ENCODE data around the gene ANKS1B.

The ANKS1B gene

DNA sequence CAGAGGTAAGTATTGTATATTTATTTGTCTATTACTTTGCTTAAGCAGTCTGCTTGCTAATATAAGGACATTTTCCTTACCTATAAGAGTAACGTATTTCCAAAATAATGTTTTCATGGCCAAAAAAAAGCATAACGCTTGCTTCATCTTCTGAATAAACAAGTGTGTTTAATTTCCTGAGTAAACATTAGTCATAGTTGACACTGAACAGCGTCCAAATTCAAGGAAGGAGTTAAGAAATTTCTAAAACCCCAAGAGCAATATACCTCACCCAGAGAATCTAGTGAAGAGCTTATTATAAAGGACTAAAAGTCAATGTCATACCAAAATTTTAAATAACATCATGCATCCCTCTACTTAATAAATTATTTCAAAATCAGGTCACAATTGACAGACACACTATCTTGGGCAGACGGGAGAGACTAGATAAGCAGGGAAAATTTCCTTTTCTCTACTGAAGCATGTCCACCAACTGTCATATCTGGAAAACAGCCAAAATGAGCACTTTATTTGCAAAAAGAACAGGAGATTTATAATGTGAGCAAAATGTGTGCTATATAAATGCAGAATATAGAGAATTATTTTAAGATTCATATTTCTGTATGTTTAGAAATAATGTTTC lies 25.1 kb downstream of the ANKS1B start:
- DNase-seq, result no peak

DNA sequence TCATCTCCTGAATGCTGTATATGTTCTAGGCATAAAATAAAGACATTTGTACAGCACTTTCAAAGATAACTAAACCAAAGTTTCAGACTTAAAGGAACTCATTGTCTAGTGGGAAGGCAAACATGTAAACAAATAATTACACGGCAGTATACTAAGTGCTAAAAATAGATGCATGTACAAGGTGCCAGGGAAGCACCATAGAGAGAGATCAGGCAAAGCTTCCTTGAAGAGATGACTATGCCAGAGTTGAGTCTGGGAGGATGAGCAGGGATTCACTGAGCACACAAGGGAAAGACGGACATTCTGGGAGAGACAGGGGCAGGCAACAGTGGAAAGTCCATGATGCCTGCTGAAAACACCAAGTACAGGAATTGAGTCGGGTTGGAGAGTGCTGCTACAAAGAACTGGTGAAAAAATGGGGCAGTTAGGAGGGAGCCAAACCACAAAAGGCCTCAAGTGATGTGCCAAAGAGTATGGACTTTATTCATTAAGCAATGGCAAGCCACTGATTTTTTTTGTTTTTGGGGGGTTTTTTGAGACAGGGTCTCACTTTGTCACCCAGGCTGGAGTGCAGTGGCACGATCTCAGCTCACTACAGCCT lies 26.8 kb downstream of the ANKS1B start:
- DNase-seq, result no peak

DNA sequence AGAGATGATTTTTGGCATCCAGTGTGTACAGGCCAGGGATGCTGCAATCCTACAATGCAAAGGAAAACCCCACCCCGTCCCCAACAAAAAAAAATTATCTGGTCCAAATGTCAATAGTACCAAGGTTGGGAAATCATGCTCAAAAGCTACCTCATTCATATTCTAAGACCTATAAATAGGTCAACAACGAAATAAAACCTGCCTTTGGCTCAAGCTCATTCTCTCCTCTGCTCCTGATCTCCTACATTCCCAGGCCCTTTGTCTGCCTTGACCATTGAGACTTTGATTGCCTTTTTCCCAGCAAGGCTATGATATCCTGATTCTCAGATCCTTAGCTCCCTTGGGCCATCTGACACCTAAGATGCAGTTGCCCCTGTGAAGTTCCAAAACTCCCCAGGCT lies 30.0 kb downstream of the ANKS1B start:
- DNase-seq, result no peak

DNA sequence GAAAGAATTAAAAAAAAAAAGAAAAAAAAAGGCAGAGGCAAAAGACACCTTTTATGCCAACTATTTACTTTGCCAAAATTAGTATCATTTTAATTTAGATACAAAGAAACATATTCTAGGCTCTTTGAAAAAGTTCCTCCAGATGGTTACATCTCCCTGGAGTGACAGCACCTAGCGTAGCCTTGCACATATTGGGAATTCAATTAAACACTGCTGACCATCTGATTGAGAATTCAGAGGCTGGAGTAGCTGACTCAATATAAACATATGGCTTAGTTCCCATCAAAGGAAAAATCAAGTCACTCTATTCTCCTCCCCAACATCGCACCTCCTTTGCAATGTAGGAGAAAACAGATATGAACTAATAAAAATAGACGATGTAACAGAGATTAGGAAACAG lies 36.4 kb downstream of the ANKS1B start:
- no peak for DNase-seq

DNA sequence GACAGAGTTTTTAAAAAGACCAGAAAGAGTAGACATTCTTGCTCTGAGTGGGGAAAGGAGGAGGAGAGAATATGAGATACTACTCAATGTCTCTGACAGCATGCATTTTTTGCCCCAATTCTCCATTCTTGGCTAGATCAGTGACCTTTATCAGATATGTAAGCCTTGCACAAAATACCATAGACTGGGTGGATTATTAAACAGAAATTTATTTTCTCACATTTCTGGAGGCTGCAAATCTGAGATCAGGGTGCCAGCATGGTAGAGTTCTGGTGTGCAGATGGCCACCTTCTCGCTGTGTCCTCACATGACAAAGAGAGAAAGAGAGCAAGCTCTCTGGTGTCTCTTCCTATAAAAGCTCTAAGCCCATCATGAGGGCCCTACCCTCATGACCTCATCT lies 38.6 kb downstream of the ANKS1B start:
- DNase-seq, result no peak

DNA sequence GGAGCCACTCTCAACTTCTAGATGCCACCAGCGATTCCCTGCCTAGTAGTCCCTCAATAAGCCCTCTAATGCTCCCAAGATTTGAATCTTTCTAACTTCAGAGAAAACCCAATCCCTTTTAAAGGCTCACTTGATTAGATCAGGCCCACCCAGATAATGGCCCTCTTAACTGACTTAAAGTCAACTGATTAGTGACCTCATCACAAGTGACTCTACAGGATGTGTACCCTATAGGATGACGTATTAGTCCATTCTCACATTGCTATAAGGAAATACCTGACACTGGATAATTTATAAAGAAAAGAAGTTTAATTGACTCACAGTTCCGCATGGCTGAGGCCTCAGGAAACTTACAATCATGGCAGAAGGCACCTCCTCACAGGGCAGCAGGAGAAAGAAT lies 49.1 kb downstream of the ANKS1B start:
- DNase-seq, result no peak

DNA sequence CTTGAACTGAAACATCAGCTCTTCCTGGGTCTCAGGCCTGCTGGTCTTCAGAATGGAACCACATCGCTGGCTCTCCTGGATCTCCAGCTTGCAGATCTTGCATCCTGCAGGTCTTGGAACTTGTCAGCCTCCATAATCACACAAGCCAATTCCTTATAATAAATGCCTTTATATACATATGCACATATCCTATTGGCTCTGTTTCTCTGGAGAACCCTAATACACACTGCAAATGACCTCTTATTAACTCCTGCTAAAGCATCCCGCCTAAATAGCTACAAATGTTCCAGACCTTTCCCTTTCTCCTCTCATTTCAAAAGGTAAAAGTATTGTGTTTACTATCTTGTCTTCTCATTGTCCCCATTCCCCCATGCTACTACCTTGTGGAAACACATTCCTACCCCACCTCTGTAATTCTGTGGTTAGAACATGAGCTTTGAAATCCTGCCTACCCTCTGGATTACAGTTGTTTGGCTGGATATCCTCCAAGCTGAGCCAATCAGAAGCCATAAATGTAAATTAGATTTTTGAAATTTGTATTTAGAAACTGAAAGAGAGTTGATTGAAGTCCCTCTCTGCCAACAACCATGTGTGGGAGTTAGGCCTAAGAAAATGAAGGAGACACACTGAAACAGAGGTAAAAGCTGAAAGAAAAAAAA lies 58.1 kb downstream of the ANKS1B start:
- DNase-seq, result no peak

DNA sequence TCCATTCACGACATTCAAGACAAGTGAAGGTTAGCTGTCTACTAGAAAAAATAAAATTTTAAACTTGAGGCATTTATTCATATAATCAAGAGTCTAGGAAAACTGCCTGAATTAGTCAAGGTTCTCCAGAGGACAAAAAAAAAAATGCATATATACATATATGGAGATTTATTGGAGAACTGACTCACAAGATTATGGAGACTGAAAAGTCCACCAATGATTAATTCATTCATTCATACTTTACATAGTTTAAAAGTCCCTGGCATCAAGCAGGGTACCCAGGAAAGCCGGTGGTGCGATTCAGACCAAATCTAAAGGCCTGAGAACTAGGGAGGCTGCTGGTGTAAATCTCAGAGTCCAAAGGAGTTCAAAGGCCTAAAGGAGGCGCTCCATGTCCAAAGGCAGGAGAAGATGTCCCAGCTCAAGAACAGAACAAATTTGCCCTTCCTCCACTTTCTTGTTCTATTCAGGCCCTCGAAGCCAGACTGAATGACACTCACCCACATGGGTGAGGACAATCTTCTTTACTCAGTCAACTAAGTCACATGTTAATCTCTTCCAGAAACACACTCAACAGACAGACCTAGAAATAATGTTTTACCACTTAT lies 64.3 kb downstream of the ANKS1B start:
- DNase-seq, result no peak

DNA sequence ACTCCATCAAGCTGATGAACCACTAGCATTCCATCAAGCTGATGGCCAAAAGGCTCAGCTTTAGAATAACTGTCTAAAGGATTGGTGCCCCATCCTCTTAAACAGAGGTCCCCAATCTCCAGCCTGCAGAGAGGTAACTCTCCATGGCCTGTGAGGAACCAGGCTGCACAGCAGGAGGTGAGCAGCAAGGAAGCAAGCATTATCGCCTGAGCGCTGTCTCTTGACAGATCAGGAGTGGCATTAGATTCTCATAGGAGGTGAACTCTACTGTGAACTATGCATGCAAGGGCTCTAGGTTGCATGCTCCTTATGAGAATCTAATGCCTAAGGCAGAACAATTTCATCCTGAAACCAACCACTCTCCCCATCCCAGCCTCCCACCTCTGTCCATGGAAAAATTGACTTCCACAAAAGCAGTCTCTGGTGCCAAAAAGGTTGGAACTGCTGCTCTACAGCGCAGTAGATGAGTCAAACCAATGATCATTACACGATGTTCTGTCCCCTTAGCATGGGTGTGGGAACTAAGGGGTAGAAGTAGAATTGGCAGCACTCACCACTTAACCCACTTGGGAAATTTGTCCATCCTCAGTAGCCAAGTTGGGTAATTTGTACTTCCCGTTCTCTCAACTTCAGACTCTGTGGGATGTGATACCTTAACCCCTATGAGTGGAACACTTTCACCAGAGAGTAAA lies 66.9 kb downstream of the ANKS1B start:
- DNase-seq, result no peak

DNA sequence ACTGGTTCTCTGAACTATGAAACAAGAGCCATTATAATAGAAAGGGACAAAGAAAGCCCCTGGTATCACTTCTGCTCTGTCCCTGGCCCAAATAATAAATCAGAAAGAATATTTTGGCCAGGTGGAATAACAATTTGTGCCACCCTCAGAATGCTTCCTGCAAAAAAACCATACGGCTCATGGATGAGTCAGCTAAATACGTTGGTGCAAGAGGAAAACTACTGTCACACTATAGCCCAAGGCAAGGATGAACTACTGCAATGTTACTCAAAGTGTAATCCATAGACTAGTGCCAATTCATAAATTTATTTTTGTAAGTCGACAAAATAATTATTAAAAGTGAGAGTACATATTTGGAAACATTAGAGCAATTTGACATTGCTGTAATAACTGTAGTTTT lies 68.2 kb downstream of the ANKS1B start:
- no peak for DNase-seq

DNA sequence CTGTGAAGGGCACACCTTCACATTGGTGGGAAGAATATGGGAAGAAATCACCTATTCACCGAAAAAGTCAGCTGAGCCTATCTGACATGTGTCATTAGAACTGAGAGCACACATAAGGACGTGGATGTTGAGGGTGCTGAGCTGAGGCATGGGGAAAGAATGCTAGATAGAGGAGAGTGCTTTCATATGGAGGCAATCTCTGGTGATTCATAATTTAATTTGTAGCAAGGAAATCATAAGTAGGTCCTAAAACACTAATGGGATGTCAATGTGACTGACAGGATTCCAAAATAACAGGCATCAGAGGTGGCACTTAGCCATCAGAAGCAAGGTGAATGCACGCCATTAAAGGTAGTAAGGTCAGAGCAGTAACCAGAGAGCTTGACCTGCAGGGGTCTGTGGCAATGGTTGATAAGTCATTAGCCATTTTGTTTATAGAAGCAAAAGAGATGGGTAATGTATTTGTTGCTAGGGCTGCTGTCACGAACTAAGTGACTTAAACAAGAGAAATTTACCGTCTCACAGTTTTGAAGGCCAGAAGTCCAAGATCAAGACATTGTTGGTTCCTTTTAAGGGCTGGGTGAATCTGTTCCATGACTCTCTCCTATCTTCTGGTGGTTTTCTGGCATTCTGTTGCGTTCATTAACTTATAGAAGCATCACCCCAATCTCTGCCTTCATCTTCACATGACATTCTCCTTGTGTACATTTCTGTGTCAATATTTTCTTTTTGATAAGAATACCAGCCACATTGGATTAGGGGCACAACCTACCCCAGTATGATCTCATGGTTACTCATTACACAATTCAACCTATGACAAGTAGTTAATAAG lies 69.3 kb downstream of the ANKS1B start:
- no peak for DNase-seq

DNA sequence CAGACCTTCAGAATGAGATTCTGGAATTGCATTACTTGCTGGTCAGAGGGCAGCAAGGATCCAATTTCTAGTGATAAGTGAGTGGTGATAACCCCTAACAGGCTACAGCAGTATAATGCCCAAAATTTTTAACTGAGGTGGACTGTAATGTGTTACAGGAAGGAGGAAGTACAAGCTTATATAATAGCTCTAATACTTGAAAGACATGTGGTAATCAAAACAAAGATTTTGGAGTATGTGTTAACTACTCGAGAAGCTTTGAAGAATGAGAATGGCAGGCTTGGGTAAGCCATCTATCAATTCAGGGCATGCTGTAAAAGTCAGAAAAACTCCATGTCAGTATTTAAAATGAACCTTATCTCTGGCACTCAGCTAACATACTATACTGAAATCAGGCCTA lies 70.5 kb downstream of the ANKS1B start:
- no peak for DNase-seq

DNA sequence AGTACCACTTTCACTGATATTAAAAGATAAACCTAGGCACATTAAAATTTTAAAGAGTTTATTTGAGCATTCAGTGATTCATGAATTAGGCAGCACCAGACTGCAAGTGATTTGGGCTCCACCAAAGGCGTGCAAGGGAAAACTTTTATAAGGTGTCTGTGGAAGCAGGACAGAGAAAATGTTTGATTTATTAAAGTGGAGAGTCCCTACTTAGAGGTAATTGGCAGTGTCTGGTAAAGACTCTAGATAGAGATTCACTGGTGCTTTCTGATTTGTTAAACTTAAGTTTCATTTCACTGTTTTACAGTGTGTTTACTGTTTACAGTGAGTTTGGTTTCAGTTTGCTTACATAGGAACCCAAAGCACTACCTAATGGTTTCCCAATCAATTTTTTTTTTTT lies 72.8 kb downstream of the ANKS1B start:
- DNase-seq, result no peak

DNA sequence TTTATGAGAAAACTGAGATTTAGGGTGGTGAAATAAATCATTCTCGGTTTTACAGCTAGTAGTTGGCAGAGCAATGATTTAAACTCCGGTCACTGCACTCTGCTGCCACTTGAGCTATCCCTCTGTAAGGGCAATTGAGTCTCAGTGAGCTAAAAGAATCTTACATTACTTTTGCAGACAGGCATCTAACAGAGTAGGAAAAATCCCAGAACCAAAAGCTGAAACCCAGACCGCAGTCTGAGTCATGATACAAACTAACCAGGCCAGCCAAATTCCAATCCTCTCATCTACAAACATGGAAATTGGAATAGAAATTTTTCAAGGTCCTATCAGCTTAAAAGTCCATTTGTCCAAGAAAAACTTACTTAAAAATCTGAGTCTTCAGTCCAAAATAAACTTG lies 73.7 kb downstream of the ANKS1B start:
- DNase-seq, result no peak

DNA sequence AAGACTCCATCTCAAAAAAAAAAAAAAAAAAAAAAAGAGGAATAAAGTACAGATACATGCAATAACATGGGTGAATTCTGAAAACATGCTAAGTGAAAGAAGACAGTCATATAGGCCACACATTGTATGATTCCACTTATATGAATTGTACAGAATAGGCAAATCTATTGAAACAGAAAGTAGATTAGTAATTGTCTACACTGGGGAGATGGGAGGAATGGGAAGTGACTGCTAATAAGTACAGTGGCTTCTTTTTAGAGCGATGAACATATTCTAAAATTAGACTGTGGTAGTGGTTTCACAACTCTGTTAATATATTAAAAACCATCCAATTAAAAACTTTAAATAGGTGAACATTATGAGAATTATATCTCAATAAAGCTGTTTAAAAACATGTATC lies 74.4 kb downstream of the ANKS1B start:
- DNase-seq, result no peak

DNA sequence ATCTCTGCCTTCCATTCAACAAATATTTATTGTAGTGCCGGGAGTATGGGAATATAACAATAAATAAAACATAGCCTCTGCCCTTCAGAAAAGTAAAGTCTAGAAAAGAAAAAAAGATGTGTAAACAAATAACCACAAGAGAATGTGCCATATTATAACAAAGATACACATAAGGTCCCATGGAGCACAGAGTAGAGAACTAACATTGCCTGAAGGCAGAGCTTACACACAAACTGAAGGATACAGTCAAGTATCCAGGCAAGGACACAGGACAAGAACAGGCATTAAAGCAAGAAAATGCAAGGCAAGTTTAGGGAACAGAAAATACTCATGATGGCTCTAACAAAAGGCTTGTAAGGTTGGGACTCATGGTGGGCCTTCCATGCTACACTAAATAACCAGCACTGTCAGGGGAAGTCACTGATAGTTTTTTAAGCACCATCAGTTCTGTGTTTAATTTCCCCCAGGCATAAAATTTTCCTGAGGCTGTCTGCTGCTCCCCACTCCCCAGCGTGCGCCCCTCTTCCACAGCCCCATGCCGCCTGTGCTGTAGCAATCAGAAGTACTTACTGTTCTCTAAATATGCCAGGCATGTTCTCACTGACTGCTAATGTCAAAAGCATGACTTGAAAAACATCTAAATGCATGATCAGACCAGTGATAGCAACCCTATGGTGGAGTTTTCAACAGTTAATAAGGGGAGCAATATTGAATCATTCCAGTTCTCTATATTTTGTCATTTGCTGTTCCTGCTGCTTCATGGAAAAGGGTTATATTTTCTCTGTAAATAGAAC lies 77.8 kb downstream of the ANKS1B start:
- DNase-seq, result no peak

DNA sequence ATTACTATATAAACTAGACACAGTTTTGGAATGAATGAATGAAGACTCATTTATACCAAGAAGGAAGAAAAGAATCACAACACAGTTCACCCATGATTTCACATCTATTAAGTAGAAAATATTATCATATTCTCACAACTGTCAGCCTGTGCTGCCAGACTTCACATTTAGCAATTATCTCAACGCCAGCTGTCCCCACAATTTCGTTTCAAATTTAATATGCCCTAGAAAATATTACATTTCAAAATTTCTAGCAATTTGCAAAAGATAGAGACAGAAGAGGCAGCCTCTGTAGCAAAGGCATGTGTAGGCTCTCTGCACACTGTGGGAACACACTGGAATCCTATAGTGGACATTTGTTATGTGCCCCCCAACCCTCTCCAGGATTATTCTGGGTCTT lies 83.6 kb downstream of the ANKS1B start:
- no peak for DNase-seq

DNA sequence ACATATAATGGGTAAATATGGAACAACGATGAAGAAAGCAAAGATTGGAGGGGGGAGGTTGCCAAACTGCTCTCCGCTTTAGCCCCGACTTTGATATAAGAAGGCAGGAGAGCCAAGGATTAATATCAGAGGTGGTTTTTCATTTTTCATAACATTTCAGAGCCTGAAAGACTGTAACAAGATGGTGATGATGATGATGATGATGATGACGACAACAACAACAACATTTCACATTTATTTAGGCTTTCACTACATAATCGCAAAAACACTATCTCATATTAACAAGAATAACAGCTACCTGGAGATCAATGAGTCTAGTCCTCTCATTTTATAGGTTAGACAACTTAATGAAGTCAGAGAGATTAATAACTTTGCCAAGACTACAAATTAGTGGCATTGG lies 86.1 kb downstream of the ANKS1B start:
- no peak for DNase-seq

DNA sequence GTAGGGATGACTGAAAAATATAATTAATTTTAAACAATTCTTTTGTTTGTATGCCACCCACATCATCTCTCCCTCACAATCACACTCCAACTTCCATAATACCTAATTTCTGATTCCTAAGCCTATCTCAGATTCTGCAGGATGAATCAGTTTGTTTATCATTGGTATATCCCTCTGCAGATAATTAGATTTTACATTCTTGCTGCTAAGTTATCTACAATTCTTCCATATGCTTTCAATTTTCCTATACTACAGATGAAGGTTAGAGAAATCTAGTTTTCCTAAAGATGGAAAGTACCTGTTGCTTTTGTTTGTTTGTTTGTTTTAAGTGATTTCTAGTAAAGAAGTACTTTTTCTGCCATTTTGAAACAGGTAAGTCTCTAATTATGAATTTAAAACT lies 105.3 kb downstream of the ANKS1B start:
- no peak for DNase-seq

DNA sequence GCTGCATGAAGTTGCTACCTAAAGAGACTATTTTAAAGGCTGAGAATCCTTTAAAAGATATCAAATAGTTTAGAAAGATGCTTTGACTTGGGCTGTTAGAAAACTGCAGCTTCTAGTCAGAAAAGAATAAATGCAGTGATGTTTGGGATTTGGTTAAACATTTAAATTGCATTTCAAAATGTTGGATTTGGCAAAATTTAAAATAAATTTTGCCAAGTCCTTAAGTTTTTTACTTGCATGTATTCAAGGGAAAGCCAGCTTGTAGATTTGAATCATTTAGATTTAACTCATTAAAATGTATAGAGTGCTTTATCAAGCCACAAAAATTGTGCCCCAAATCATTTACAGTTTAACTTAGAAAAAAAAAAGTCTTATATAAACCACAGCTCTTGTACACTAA lies 109.7 kb downstream of the ANKS1B start:
- DNase-seq, result no peak

DNA sequence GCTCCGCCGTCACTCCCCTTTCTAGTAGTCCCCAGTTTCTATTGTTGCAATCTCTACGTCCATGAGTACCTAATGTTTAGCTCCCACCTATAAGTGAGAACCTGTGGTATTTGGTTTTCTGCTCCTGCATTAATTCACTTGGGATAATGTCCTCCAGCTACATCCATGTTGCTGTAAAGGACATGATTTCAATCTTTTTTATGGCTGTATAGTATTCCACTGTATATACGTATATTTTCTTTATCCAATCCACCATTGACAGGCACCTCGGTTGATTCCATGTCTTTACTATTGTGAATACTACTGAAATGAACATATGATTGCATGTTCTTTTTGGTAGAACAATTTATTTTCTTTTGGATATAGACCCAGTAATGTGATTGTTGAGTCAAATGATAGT lies 114.7 kb downstream of the ANKS1B start:
- DNase-seq, result no peak

DNA sequence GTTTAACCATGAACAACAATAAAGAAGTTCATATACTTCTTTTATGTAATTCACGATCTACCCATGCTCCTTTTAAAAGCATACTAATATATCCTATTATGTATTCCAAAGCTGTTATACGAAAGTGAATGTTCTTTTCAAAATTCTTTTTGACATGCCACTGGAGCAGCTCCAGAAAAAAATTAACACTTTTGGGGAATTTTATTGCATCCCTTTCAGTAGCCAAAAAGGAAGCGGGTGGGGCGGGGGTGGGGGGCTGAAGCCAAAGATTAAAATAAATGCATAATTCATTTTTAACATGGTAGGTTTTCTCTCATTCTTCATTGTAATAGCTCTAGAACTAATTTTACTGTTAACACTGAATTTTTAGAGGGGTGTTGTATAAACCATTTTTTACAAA lies 123.0 kb downstream of the ANKS1B start:
- DNase-seq, result no peak
